Activated T-helper 1 cell treated with anti-CD3 and anti-CD28 coated beads, Interleukin-2, amount 50 U/mL, for 16 hours (primary cell): Measurements from ENCODE around the gene CNTNAP3B.
"Not testable (repeated sequence)": the region's sequence is repeated elsewhere in the genome, so short reads cannot be mapped to it uniquely, and the experiment has no call there.

ENCODE experiments used
- DNase-seq, 2 donors: peaks; one replicate each; pipeline ENCODE4 v3.0.0-alpha.2; 2020; ENCODE audit warnings: low read depth in 1 of 2, low spot score in 1 of 2

The CNTNAP3B gene

DNA sequence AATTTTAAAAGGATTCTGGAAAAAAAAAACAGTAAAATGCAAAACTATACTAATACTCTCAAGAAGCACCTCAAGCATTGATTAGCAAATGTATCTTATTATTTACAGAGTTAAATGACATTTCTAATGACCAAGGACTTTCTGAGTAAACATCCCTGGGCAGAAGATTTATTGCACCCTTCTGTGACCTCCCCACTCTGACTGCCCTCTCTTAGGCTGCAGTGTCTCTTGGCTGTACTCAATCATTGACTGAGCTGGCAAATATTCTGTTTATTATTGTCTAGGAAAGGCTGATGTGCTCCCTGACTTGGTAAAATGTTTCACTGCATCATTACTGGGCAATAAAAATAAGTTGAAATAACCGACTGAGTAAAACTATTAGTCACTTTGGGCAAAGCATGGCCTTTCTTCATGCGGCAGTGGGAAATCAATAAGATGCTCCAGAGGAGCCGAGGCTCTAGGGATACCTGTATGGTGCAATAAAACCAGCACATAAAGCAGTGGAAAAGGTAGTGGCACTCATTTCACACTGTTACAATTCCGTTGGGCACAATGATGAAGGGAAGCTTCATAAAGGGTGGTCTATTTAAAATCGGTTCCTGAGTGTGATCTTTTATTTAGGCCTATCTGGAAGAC is 151.1 kb downstream of the CNTNAP3B start:
- DNase-seq: not testable (repeated sequence)

DNA sequence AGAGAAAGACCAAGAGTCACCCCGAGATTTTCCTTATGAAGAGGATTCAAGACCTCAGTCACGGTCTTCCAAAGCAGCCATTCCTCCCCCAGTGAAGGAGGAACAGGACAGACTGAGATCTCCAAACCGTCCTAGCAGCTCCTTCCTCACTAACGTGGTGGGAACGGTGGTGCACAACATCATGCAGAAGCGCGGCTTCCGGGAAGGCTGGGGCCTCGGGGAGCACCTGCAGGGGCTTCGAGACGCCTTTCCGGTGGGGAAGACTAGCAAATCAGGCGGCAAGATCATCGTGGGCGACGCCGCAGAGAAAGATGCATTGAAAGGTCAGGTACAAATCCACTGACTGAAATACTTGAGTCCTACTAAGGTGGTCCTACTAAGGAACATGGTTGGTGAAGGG is 154.3 kb downstream of the CNTNAP3B start:
- DNase-seq: not testable (repeated sequence)

DNA sequence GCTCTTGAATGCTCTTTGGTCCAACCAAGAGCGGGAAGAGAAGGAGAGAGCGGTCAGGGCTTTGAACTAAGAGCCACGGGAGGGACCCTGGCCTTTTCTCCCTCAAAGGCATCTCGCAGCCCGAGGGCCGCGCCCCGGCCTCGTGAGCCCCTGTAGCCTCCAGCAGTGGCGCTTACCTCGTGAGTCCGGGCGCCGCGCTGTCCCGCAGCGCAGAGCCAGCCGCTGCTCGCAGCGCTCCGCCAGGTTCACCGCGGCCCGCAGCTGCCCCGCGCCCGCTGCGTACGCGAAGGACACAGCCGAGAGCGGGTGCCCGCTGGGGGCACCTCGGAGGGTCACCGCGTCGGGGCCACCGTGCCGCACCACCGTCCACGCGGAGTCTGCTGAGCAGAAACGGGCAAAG is 176.2 kb downstream of the CNTNAP3B start:
- DNase-seq: not testable (repeated sequence)

DNA sequence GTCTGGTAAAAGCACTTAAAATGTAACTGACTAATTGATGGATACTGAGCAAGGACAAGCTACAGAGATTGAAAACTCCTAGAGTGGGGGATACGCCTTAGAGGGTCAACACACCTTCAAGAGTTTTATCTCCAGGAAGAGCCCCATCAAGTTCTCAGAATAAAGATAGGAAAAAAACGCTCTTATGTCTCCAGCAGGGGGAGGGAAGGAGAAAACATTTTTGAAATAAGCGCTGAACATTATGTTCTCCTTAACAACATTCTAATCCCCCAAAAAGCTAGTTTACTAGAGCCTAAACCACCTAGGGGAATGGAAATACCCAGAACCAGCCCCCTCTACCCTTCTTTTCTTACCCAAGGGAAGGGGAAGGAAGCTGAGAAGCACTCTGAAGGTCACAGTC is 187.5 kb downstream of the CNTNAP3B start:
- not testable (repeated sequence) for DNase-seq

DNA sequence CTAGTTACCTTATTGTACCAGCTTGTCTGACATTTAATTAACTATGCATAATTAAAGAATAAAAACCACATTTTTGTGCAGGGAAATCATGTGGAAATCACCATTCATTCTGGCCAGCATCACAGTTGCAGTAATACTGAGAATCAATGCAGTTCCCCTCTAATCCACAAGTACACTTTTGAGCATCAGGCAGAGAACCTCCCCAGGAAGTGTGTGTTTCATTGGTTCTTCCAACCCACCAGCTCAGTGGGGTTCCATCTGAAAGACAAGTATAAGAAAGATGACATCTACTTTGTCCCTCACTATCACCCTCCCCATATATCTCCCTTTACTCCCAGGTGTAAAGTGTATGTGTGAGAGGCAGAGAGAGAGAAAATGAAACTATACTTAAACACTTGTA is 191.1 kb downstream of the CNTNAP3B start:
- not testable (repeated sequence) for DNase-seq

DNA sequence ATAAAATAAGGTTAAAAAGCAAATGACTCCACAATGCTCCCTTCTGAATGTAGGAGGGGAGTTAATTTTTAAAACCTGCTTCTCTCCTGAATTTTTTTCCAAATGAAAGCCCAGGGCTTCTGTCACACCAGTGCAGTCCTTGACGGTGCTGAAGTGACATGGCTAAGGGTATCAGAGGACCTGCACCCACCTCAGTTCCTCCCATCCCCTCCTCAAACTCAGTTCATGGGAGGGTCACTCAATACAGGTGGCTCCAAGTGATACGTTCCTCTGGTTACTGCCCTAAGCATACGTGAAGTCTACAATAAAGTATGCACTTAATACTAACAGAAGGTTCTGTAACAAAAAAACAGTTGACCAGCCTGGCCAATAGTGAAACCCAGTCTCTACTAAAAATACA is 193.5 kb downstream of the CNTNAP3B start:
- DNase-seq: not testable (repeated sequence)

DNA sequence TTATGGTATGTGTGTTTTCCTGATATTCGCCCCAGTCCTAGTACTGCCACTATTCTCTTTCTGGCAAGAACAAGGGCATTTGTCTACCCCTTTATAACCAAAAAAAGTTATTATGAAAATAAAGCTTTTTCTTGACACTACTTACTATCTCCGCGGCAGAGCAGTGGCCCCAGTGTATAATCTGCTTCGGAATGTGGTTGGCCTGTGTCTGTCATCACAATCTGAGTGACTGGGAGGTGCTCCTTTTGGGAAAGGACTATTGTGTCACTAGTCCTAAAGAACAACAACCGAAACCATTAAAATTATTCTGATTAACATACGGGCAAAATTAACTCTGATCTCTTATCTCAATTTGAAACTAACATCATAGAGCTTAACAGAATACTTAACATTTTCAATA is 200.1 kb downstream of the CNTNAP3B start:
- DNase-seq: not testable (repeated sequence)

DNA sequence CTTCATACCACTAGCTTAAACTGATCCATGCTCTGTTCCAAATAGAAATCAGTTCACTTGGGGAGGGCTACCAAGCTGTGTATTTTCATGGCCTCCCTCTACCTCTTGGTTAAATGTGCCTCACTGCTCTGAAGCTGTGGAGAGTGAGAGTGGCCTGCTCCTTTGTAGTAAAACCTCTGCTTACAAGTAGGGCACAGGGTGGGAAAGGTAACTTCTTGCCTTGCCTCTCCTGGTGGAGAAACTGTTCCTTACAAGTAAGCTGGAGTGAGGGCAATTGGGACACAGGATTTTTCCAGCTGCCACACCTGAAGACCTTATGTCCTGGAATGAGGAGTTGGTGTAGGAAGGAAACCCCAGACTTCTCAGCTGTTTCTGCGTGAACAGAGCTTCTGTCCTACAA is 211.9 kb downstream of the CNTNAP3B start:
- not testable (repeated sequence) for DNase-seq

DNA sequence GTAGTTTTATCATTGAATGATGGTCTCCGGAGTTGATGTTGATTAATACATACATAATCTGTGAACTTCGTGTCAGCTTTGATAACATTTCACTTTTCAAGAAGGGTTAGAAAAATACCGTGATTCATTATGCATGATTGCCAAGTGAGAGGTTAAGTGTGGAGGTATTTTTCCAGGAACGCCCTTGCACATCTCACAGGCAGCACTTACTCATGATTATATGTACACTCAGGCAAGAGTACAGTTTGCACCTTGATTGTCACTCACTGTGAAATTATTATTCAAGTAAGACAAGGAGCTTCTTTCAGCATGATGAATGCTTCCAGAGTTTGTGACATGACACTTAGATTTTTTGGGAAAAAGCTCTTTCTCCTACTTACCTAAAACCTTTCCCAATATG is 223.7 kb downstream of the CNTNAP3B start:
- DNase-seq: not testable (repeated sequence)

DNA sequence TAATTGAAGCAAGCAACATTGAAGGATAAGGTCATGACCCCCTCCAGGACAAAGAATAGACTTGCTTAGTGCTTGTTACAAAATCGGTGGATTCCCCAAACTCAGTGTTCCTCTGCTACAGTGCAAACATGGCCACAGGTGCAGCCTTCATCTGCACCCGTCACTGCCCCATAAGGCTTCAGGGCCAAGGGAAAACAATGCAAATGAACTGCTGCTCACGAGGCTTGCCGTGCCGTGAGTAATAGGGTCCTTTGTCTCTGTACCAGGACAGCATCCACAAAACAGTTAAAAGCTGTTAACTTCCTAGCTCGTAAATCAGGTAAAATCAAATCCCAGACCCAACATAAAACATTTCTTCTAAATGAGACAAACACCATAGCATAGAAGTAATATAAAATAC is 226.5 kb downstream of the CNTNAP3B start:
- not testable (repeated sequence) for DNase-seq

DNA sequence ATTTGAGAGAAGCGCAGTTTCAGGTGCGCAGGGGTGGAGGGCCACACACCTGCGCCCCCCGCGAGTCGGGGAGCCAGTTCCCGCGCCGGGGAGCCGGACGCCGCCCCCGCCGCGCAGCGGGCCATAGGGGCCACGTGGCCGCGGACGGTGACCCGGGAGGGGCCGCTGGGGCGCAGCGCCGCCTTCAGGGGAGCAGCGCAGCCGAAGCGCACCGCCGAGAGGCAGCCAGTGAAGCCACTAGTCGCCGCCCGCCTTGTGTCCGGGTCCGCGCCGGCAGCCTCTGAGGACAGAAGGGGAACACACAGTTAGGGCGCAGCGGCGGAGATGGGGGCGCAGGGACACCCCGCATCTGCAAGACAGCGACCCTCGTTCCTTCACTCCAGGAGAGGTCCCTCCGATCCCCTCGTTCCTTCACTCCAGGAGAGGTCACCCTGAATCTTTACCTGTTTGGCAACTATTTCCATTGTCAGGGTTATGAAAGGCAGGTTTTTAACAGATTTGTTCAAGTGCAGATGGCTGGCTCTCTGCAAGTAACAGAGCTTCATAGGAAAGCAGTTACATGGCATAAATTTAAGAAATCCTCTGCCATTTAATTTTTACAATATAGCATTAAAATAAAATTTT is 230.4 kb downstream of the CNTNAP3B start:
- not testable (repeated sequence) for DNase-seq

DNA sequence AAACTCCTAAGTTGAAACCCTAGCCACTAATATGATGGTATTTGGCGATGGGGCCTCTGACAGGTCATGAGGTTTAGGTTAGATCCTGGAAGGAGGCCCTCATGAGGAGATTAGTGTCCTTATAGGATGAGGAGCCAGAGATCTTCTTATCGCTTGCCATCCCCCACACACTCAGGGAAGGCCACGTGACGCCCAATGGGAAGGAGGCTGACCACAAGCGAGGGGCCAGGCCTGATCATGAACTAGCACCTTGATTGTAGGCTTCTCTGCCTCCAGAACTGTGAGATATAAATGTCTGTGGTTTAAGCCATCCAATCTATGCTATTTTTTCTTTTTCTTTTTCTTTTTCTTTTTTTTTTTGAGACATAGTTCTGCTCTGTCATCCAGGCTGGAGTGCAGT is 254.7 kb downstream of the CNTNAP3B start:
- DNase-seq: not testable (repeated sequence)

DNA sequence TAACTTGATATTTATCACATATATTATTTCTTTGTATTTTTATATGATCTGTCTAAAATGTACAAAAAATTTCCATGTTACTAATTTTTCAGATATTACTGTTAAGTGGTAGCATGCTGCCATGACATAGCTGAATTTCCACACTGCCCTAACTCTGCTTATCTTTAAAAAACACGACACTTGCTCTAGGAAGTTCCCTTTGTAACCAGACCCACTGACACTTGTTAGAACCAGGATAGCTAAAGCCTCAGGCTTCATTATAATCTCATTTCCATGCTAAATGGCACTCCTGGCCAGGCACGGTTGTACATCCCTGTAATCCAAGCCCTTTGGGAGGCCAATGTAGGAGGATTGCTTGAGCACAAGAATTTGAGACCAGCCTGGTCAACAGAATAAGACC is 273.8 kb downstream of the CNTNAP3B start:
- DNase-seq: not testable (repeated sequence)

DNA sequence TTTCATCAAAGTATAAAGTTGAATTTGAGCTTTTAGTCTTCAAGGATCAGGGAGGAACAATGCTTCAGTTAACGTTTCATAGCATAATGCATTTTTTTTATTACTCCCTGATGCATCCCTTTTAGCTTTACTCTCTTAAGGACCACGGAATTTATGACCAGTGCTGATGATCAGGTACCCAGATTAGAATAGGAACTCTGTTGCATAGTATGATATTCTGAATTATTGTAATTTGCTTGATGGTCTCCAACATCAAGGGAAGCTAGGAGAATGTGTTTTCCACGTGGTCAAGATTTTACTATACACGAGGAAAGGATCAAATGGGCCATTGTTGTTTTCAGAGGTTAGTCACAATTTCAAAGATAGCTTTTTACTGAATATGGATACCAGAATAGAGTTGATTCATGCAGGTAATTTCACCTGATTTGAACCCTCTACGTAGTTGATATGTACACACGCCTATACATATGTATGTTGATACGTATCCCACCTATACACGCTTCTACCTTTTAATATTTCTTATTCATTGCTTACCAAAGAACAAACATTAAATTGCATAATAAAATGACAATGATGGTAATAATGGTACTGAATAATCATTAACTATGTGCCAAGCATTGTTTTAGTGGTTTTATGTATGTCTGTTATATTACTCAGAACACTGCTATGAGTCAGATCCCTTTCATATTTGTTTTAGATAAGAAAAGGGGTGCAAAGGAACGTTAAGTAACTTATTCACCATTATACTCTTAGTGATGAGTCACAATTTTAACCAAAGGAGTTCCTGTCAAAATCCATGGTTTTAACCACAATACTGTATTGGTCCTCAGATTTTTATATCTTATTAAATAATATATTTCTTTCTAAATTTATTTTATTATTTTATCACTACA is 277.1 kb downstream of the CNTNAP3B start:
- DNase-seq: not testable (repeated sequence)

DNA sequence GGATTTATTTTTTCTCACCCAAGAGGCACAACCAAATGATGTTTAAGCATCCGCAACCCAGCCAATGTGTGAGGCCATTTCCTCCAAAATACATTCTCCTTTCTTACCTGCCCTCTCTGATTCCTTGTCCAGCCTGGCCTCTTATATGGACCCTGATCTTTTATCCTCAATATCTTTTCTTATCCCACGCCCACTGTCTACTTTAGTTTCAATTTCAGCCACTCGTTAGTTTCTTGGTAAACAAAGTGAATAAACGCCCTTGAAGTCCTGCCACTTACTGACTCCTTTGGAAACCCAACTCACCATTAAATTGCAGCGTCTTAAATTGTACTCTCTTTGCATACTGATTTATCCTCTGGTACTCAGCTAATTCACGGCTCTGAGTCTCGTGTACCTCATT is 281.4 kb downstream of the CNTNAP3B start:
- DNase-seq: not testable (repeated sequence)
